HL-60 (cell line): ENCODE results near the gene OTUD7B.

Experiments
- CTCF ChIP-seq: IDR thresholded peaks from one replicate; pipeline ENCODE4 v1.5.1; 2011; ENCODE audit warnings: low read length, control low read depth, inconsistent platforms; ENCODE audit not compliant: insufficient read depth
- SPI1 ChIP-seq: IDR thresholded peaks from 2 replicates; pipeline ENCODE4 v1.6.1; 2012; ENCODE audit warnings: low read depth, mild to moderate bottlenecking, borderline replicate concordance

GRCh38 chr1:149925345-149925744 is 85.2 kb downstream of the OTUD7B start:
- TF ChIP-seq CTCF (no peak), SPI1 (no peak)
